ENCODE measurements around the gene SFRP2. TPM values are rescaled to one million over a fixed set of nuclear protein-coding genes. Genes with fewer than 3 reads are reported as not detected.
A peak's percentile ranks its signal among the peaks of the same experiment; 100 is the strongest.

The SFRP2 gene
- total RNA-seq, 1 donor from 2014 or later, result 39.5 TPM

DNA sequence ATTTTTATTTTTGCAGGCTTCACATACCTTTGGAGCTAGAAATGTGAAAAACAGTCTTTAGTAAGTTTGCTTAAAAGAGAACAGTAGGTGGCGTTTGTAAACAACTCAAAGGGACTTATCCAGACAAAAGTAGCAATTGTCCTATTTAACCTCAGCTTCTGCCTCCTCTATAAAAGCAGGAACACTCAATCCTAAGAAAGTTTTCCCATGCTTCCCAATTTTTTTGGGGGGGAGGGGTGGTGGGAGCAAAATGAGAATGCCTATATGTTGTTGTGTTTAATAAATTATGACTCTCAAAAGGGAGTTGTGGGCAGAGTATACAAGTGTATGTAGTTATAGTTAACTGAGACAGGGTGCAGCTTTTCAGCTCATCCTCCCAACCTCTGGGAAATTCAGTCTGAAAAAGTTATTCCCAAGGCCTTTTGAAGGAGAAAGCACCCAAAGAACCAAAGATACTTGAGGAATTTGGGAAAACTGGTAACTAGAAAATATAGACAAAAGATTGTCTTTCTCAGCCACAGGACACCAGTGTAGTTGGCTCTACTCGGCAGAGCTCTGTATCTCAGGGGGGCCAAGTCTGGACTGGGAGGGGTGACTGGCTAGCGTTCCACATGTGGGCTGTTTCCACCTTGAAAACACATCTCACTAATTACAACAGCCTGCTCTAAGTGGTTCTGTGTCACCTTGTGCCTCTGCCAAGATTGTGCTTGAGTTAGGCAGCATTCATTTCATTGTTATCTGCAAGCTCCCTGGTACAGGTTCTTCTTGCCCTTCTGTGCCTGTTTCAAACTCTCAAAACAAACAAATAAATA is 2.8 kb downstream of the SFRP2 start:
- Histone ChIP-seq H3K27me3 (ENCODE audit: low read depth) (peaks cover 64% of the 10 kb centered on the region), H3K9me3 (no peaks in the 10 kb centered on the region), H3K4me3 (peak overlapping the region; percentile 46), H3K36me3 (no peaks in the 10 kb centered on the region), H3K27ac (no peak overlapping the region), H3K4me1 (peaks cover 18% of the 10 kb centered on the region)
- DNase-seq (no peak), ATAC-seq (no peak)
- intact Hi-C loops (cut with DNase I), result no loop called here
- TF ChIP-seq, protein P1, sequence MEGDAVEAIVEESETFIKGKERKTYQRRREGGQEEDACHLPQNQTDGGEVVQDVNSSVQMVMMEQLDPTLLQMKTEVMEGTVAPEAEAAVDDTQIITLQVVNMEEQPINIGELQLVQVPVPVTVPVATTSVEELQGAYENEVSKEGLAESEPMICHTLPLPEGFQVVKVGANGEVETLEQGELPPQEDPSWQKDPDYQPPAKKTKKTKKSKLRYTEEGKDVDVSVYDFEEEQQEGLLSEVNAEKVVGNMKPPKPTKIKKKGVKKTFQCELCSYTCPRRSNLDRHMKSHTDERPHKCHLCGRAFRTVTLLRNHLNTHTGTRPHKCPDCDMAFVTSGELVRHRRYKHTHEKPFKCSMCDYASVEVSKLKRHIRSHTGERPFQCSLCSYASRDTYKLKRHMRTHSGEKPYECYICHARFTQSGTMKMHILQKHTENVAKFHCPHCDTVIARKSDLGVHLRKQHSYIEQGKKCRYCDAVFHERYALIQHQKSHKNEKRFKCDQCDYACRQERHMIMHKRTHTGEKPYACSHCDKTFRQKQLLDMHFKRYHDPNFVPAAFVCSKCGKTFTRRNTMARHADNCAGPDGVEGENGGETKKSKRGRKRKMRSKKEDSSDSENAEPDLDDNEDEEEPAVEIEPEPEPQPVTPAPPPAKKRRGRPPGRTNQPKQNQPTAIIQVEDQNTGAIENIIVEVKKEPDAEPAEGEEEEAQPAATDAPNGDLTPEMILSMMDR (IDR thresholded peaks at IDR 0.05), result peak; percentile 13

DNA sequence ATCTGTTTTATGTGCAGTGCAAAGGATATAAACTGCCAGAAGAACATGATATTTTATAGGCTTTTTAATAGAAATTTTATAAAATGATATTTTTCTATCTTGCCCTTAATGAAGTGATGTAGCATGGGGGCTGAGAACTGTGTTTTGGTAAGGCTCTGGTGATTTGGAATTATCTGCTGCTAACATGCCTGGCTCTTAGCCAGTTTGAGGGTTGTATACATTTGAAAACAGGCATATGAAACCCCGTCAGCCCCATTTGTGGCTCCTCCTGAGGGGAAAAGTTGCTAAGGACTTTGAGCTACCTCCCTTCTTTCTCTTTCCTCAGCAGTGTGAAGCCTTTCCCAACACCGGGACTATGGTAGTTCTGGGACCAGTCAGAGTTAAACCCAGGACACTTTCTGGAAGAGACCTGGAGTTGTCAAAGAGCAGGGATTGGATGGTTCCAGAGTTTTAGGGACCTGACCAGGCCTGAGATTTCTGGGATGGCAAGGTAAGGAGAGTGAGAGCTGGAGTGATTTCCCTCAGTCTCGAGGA is 4.7 kb downstream of the SFRP2 start:
- ATAC-seq, result no peak
- H3K9me3 ChIP-seq, result no peaks in the 10 kb centered on the region
- intact Hi-C loops (cut with DNase I), result no loop called here
- DNase-seq, result no peak
- H3K36me3 ChIP-seq, result no peaks in the 10 kb centered on the region
- no peak overlapping the region for H3K27ac ChIP-seq
- H3K4me1 ChIP-seq, result peaks cover 7% of the 10 kb centered on the region
- TF ChIP-seq, protein P1 (IDR thresholded peaks at IDR 0.05), result no peak
- H3K27me3 ChIP-seq (ENCODE audit: low read depth), result peaks cover 50% of the 10 kb centered on the region
- no peak overlapping the region for H3K4me3 ChIP-seq

DNA sequence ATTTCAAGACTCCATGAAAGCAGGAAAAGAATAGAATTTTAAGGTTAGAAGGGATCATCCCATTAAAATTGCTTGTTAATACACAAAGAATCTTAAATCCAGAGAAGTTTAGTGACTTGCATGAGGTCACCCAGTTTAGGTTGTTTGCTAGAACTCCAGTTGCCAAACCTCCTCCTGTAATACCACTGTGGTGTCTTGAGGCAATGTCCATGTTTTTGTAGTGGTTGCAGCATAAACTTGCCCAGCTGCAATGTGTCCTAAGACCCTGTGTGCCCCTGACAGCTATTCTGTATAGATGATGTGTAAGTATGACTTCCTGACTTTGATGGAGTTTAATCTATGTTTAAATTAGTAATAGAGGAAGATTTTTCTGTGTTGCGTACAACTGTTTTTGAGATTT is 6.3 kb downstream of the SFRP2 start:
- no peak overlapping the region for H3K4me3 ChIP-seq
- no peaks in the 10 kb centered on the region for H3K4me1 ChIP-seq
- no peaks in the 10 kb centered on the region for H3K9me3 ChIP-seq
- peaks cover 33% of the 10 kb centered on the region for H3K27me3 ChIP-seq (ENCODE audit: low read depth)
- ATAC-seq, result no peak
- no peaks in the 10 kb centered on the region for H3K36me3 ChIP-seq
- no peak for DNase-seq
- TF ChIP-seq, protein P1 (IDR thresholded peaks at IDR 0.05), result no peak
- intact Hi-C loops (cut with DNase I), result no loop called here
- no peak overlapping the region for H3K27ac ChIP-seq

DNA sequence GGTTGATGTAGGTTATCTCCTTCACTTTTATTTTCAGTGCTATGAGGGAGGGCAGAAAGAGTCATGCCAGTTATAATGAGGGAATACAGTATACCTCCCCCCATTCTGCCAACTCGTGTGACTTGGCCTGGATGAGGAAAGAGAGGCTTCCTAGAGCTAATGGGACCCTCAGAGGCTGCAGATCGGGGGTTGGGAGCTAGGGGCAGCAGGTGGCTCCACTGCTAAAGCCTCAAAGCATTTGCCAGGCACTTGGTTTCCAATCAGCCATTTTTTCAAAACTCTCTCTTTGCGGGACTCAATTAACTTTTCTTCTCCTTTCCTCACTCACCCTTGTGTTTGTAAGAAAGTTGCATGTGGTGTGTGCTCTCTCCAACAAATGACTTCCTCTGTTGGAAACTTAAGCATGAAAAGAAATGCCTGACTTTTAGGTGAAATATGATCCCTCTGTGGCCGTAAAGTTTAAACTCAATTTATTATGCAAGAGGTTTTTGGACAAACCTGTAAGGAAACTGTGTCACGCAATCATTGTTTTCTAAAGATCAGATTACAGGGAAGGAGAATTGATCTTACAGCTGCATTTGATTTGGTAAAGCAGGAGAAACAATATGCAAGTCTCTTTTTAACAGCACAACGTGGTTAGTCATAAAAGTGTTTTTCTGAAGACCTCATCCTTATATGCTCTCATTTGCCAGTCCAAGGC is 7.0 kb downstream of the SFRP2 start:
- intact Hi-C loops (cut with DNase I), result no loop called here
- H3K4me3 ChIP-seq, result no peak overlapping the region
- H3K4me1 ChIP-seq, result no peaks in the 10 kb centered on the region
- H3K27ac ChIP-seq, result no peak overlapping the region
- DNase-seq (no peak), ATAC-seq (no peak)
- H3K36me3 ChIP-seq, result no peaks in the 10 kb centered on the region
- H3K27me3 ChIP-seq (ENCODE audit: low read depth), result peaks cover 26% of the 10 kb centered on the region
- no peaks in the 10 kb centered on the region for H3K9me3 ChIP-seq
- TF ChIP-seq, protein P1 (IDR thresholded peaks at IDR 0.05), result no peak

DNA sequence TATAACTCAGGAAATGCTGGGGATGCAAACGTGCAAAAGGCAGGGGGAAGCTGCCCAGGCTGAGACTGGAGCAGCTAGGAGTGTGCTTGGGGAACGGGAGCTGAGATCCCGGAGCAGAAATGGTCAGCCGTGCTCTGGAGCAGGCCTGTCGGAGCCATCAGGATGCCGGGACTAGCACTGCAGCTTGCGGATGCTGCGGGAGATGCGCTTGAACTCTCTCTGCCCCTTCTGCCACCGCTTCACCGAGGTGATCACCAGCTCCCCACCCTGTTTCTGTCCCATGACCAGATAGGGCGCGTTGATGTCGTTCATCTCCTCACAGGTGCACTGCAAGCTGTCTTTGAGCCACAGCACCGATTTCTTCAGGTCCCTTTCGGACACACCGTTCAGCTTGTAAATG is 7.6 kb downstream of the SFRP2 start:
- Histone ChIP-seq H3K27ac (no peak overlapping the region), H3K4me3 (no peak overlapping the region), H3K9me3 (no peaks in the 10 kb centered on the region), H3K4me1 (no peaks in the 10 kb centered on the region), H3K27me3 (ENCODE audit: low read depth) (peaks cover 20% of the 10 kb centered on the region), H3K36me3 (no peaks in the 10 kb centered on the region)
- TF ChIP-seq, protein P1 (IDR thresholded peaks at IDR 0.05), result no peak
- intact Hi-C loops (cut with DNase I), result no loop called here
- ATAC-seq (no peak), DNase-seq (no peak)

Measured in lower lobe of right lung (tissue), 2 donors.